Measurements from ENCODE around the gene DISC1.

The DISC1 gene

GRCh38 chr1:231827337-231828105 lies 200.9 kb downstream of the DISC1 start:
- no peak for DNase-seq

- DNase-seq = no peak
Observed at GRCh38 chr1:231828182-231828920, 201.8 kb downstream of the DISC1 start.

GRCh38 chr1:231829332-231829731 lies 202.7 kb downstream of the DISC1 start:
- no peak for DNase-seq

GRCh38 chr1:231836227-231836893 lies 209.8 kb downstream of the DISC1 start:
- DNase-seq = no peak

- DNase-seq = no peak
Observed at GRCh38 chr1:231838521-231838920, 211.9 kb downstream of the DISC1 start.

- no peak for DNase-seq
Observed at GRCh38 chr1:231839999-231840398, 213.4 kb downstream of the DISC1 start.

GRCh38 chr1:231841616-231842344 lies 215.2 kb downstream of the DISC1 start:
- DNase-seq = no peak

- no peak for DNase-seq
Observed at GRCh38 chr1:231842441-231842840, 215.9 kb downstream of the DISC1 start.

- DNase-seq = no peak
Observed at GRCh38 chr1:231844986-231845502, 218.5 kb downstream of the DISC1 start.

- DNase-seq = no peak
Observed at GRCh38 chr1:231847612-231848397, 221.2 kb downstream of the DISC1 start.

GRCh38 chr1:231849981-231850380 lies 223.4 kb downstream of the DISC1 start:
- no peak for DNase-seq

GRCh38 chr1:231850786-231851185 lies 224.2 kb downstream of the DISC1 start:
- no peak for DNase-seq

- DNase-seq = no peak
Observed at GRCh38 chr1:231853588-231854207, 227.1 kb downstream of the DISC1 start.

- no peak for DNase-seq
Observed at GRCh38 chr1:231855361-231855760, 228.8 kb downstream of the DISC1 start.

GRCh38 chr1:231855926-231856325 lies 229.3 kb downstream of the DISC1 start:
- no peak for DNase-seq

- no peak for DNase-seq
Observed at GRCh38 chr1:231856426-231856825, 229.8 kb downstream of the DISC1 start.

GRCh38 chr1:231856894-231857293 lies 230.3 kb downstream of the DISC1 start:
- no peak for DNase-seq

- no peak for DNase-seq
Observed at GRCh38 chr1:231857609-231858135, 231.1 kb downstream of the DISC1 start.

- DNase-seq = no peak
Observed at GRCh38 chr1:231860221-231861088, 233.9 kb downstream of the DISC1 start.

Data from activated CD8-positive, alpha-beta memory T cell treated with anti-CD3 and anti-CD28 coated beads, Interleukin-2, amount 50 U/mL, for 4 hours (primary cell).